Fibroblast of lung (primary cell): ENCODE measurements around the gene TUBB3.

Experiments used
- CTCF ChIP-seq, 2 donors: IDR thresholded peaks in 1 of 2; conservative IDR thresholded peaks in 1 of 2; 1 replicate in 1 of 2; 2 replicates in 1 of 2; pipeline ENCODE4 v1.5.1; 2011 to 2012; ENCODE audit warnings: low read length in 2 of 2, control low read depth in 1 of 2, inconsistent platforms in 1 of 2, low read depth in 1 of 2, mild to moderate bottlenecking in 1 of 2
- EZH2 ChIP-seq: IDR thresholded peaks from 2 replicates; pipeline ENCODE4 v1.5.1; 2012; ENCODE audit warnings: low read length, control low read depth, mild to moderate bottlenecking; ENCODE audit errors: missing control alignments

- TF ChIP-seq CTCF (conservative IDR thresholded peaks at IDR 0.05 in 1 of 2, IDR thresholded peaks at IDR 0.05 in 1 of 2; ENCODE audit: low read depth in 1 of 2, low read length in 2 of 2), result no peak
- TF ChIP-seq EZH2, result no peak
These were observed 13.8 kb downstream of the TUBB3 start for GRCh38 chr16:89936981-89937380.
